Endothelial cell of umbilical vein (primary cell): ENCODE results near the gene VPS8.

Experiments used
- CTCF ChIP-seq, 2 donors: IDR thresholded peaks; 1 replicate in 1 of 2; 2 replicates in 1 of 2; pipeline ENCODE4 v1.5.1; 2011; ENCODE audit warnings: low read length in 2 of 2, mild to moderate bottlenecking in 2 of 2, moderate library complexity in 2 of 2, control low read depth in 1 of 2, inconsistent platforms in 1 of 2, low read depth in 1 of 2; ENCODE audit not compliant: insufficient read depth in 1 of 2; ENCODE audit errors: extremely low read depth in 1 of 2
- EZH2 ChIP-seq: IDR thresholded peaks from 2 replicates; pipeline ENCODE4 v1.6.1; 2012; ENCODE audit warnings: borderline replicate concordance, low read depth, mild to moderate bottlenecking, moderate library complexity, low read length, inconsistent platforms; ENCODE audit not compliant: severe bottlenecking
- FOS ChIP-seq: IDR thresholded peaks from 2 replicates; pipeline ENCODE4 v1.6.1; 2011; ENCODE audit warnings: mild to moderate bottlenecking, low read length, moderate library complexity, borderline replicate concordance; ENCODE audit not compliant: insufficient read depth
- MAX ChIP-seq: IDR thresholded peaks from 2 replicates; pipeline ENCODE4 v1.6.1; 2011; ENCODE audit not compliant: insufficient read depth, insufficient read length
- MYC ChIP-seq: IDR thresholded peaks from one replicate; pipeline ENCODE4 v1.6.1; 2011; ENCODE audit warnings: mild to moderate bottlenecking, low read depth, low read length
- POLR2A ChIP-seq: IDR thresholded peaks from 2 replicates; pipeline ENCODE4 v1.6.1; 2012; ENCODE audit warnings: low read depth, mild to moderate bottlenecking, control low read depth, low read length
- POLR2AphosphoS5 ChIP-seq: IDR thresholded peaks from 2 replicates; pipeline ENCODE4 v1.6.1; 2012; ENCODE audit warnings: low read depth, mild to moderate bottlenecking, control low read depth, low read length, moderate library complexity; ENCODE audit not compliant: insufficient read depth

DNA sequence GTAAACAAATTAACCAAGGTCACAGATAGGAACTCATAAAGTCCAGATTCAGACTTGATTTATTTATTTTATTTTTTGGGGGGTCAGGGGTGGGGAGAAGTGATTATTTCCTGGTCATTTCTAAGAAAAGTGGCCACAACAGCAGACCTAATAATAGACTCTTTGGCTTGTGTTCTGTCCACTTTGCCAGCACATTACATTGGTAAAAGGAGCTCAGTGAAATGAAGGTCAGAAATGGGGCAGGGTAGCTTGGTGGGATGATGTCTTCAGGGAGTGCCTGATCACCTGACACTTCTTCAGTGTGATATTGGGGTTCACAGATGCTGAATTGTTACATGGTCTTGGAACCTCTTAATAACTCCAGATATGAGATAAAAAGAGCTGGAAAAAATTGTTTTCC, 10.1 kb downstream of the VPS8 start:
- TF ChIP-seq POLR2A (no peak), CTCF (IDR thresholded peaks at IDR 0.05; ENCODE audit: extremely low read depth in 1 of 2, insufficient read depth in 1 of 2, low read depth in 1 of 2, low read length in 2 of 2) (no peak), MYC (no peak), POLR2AphosphoS5 (no peak), EZH2 (no peak), MAX (no peak), FOS (no peak)
